HG03342 (cell line): ENCODE results near the gene ACOT11.

Experiments
- ATAC-seq: cut with Tn5 transposase; IDR thresholded peaks from one replicate; pipeline ENCODE4 v1.9.1; 2021; ENCODE audit warnings: mild to moderate bottlenecking, moderate library complexity; ENCODE audit not compliant: unreplicated experiment

Gene ACOT11

DNA sequence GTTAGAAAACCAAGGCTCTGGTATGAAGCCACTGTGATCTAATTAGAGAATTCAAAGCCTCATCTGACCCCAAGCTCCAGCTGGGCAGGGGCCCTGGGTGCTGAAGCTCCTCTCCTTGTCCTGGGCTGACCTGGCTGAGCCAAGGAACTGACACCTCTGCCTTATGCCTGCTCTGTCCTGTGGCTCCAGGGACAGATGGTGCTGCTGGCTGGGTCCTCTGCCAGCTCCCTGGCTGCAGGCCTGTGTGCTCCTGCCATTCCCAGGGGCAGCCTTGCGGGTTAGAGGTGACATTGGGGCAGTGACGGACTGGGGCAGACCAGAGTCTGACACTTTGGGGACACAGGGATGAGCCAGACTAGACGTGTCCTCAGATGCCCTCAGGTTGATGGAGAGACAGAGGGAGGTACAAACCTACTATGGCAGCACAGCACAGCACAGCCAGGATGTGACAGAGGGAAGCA is 11.8 kb downstream of the ACOT11 start:
- ATAC-seq, result no peak

DNA sequence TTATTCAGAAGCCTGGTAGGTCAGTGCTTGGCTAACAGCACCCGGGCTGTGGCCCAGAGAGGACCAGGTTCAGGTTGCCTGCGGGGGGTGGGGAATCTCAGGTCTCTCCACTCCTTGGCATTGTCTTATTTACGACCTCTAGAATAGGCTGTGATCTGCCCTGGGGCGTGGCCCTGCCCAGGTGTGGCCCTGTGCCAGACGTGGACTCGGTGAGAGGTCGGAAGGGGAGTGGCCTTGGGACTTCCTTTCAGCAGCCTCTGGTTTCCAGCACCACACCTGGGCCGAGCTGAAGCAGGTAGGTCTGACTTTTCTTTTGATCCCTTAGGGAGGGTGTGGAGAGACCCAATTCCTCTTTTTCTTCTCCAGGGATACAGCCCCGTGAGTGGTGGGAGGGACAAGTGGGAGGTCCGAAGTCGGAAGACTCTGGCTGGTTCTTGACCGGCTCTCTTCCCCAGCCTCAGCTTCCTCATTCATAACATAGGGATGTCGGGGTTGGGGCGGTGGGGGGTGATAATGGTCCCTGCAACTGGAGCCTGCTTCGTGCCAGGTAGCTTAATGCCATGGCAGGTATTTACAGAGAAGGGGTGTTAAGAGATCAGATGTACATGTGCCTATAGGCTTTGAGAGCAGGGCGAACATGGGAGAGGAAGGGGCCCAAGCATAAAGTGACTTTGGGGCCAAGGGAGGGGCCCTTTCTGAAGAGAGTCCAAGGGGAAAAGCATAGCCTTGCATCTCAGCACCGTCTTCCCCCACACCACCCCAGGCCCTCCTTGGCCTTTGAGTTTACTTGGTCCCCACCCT is 16.5 kb downstream of the ACOT11 start:
- ATAC-seq, result no peak

DNA sequence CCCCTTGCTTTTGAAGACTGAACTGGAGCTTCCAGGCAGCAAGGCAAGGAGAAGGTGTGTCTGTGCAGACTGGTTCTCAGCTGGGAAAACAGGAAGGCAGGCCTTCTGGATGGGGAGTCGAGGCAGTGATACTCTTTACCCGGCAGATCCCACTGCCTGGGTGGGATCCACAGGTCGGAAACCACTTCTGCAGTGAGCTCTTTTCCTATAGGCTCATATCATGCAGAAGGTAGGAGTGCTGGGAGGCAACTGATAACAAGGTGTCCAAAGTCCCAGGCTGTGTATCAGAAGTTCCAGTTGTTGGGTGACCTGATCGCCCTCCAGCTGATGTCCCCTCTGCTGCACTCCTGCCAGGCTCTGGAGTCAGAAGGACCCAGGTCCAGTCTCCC is 17.1 kb downstream of the ACOT11 start:
- ATAC-seq, result no peak

DNA sequence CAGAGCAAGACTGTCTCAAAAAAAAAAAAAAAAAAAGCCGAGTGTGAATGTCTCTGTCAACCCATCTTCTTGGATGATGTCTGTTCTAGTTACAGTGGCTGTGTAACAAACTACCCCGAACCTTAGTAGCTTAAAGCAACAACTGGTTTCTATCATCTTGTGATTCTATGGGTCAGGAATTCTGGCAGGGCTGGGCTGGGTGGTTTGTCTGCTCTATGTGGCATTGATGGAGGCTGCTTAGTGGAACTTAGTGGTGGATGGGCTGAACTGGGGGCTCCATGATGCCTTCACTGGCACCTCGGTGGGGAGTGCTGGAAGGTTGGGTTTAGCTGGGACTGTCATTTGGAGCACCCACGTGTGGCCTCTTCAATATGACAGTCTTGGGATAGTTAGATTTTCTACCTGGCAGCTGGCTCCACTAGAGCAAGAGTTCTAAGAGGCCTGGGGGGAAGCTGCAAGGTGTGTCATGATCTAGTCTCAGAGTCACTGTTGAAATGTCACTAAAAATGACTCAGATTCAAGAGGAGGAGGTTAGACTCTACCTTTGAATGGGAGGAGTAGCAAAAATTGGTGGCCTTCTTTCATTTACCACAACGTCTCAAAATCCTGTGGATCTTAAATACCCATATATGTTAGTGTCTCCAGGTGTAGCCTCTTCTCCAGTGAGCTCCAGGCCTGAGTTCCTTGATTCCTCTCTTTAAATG is 18.6 kb downstream of the ACOT11 start:
- ATAC-seq, result no peak

- no peak for ATAC-seq
Observed at GRCh38 chr1:54567961-54568360, 19.9 kb downstream of the ACOT11 start.

DNA sequence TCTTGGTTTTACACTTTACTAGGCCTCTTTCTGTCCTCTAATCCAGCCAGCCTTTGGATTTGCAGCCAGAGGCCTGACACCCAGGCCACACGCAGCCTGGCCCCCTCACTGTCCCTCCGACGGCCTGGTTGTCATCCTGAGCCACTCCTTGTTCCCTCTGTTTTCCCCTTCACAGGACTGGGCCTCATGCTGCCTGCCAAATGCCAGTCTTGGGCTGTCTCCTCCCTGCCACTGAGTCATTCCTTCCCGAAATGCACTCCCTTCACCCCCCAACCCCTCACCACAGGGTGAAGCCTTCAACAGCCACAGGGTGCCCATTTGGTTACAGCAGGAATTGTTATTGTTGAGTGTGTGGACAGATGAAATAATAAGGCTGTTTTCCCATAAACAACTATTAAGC is 21.3 kb downstream of the ACOT11 start:
- ATAC-seq, result no peak

DNA sequence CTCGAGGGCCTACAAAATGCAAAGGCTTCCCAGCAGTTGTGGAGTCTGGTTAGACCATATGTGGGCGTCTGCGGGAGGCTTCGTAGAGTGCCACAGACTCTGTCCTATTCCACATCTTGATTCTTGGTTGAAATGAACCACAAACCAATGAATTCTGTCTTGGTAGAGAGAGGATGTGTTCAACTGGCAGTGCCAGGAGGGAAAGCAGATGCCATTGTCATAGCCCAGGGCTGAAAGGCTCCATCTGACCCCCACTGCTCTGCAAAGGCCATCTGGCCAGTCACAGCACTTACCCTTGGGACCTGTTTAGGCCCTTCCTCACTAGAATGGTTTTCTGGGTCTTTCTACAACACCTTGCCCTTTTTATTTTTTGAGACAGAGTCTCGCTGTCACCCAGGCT is 22.1 kb downstream of the ACOT11 start:
- no peak for ATAC-seq

GRCh38 chr1:54571326-54571725 is 23.3 kb downstream of the ACOT11 start:
- no peak for ATAC-seq

- ATAC-seq, result no peak
Observed at GRCh38 chr1:54571803-54572541, 23.9 kb downstream of the ACOT11 start.

DNA sequence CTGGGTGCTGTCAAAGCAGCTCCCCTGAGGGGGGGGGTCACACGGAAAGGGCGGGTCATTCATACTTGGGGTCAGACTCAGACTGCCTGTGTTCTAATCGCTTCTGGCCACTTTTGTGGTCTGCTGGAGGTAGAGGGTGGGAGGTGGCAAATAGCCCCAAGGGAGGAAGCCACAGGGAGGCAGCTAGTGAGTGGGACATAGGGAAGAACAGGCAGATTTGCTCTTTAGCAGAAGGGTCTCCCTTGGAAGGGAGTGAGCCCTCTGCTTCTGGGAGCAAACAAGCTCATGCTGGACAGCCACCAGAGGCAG is 24.5 kb downstream of the ACOT11 start:
- ATAC-seq, result no peak

GRCh38 chr1:54574158-54574778 is 26.2 kb downstream of the ACOT11 start:
- no peak for ATAC-seq

GRCh38 chr1:54575161-54575560 is 27.1 kb downstream of the ACOT11 start:
- ATAC-seq, result no peak

DNA sequence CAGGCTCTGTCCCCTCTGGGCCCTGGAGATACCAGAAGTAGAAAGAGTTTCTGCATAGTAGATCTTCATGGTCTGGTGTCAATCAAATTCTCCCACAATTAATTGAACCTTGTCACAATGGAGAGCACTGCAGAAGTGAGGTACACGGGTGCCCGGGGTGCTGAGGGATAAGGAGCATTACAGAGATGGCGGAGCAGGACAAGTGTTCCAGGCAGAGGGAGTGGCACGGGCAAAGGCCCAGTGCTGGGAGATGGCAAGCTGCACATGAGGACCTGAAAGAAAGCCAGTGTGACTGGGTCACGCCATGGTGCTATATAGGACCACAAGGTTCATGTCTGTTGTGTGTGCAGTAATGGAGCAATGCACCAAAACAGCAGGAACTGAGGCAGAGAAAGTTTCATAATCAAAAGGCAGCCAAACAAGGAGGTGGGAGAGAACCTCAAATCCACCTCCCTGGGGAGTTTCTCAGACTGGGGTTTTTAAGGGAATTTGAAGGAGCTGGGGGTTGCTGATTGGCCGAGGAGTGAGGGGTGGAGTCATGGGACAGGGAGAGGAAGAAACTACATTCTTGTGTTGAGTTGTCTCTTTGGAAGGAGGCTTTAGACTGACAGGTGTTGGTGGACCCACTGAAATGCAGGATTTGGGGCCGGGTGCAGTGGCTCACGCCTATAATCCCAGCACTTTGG is 27.7 kb downstream of the ACOT11 start:
- ATAC-seq, result no peak

DNA sequence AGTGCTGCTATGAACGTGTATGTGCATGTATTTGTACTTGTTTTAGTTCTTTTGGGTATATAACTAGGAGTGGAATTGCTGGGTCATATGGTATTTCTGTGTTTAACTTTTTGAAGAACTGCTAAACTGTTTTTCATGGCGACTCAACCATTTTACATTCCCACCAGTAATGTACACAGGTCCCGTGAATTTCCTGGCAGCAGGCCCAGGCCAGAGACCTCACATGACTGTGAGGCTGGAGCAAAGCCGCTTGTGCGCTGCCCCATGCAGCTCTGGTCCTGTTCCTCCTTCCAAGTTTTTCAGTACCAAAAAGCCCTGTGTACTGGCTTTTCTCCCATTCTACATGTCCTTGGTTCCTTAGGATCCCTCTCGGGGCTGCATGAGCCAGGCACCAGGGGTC is 29.6 kb downstream of the ACOT11 start:
- ATAC-seq, result no peak

DNA sequence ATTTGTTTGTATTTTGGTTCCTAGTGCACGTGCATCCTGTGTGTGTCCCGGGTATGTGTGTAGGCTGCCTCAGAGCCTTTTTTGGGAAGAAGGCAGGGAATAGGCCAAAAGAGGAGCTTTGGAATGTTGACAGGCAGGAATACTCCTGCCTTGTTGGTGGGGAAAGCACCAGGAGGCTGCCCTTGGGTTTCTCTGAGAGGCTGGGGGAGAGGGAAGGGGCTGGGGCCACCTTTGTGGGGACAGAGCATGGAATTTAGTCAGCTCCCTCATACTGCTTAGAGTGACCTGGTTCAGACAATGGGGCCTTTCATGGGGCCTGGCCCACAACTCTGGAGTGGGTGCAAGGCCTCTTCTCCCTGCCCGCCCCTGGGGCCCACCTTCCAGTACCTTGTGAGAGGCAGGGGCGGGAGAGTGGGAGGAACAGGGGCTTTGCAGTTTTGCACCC is 31.3 kb downstream of the ACOT11 start:
- ATAC-seq, result no peak

GRCh38 chr1:54580856-54581550 is 33.0 kb downstream of the ACOT11 start:
- ATAC-seq, result no peak

DNA sequence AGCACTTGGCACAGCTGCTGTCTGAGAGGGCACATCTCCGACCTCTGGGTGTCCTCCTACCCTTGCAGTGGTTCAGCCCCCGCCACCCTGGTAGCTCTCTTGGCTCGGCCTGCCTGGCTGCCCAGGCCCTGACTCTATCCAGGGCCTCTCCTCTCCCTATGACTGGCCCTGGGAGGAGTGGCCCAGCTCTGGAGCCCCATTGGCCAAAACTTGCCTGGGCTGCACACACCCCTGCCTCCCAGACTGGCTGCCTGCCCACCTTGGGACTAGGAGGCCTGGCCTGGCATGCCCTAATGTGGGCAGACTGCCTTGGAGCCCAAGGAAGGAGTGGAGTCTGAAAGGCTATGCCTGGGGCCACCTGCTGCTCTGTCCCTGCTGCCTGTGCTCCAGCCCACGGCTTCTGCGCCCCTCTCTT is 33.6 kb downstream of the ACOT11 start:
- no peak for ATAC-seq

- no peak for ATAC-seq
Observed at GRCh38 chr1:54582566-54583306, 34.7 kb downstream of the ACOT11 start.

DNA sequence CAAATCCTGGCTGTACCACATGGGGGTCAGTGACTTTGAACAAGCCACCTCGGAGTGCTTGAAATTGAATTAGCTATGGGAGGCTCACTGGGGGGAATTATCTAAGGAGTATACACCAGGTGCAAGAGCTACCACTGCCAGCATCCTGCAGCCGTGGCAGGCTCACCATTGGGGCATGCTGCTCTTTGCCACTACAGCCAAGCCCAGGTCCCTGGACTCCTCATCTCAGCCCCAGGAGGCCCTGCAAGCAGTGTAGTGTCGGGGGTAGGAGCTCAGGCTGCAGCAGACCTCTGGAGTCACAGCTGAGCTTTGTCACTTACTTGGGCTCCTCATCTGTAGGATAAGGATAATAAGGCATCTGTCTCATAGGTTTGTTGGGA is 35.3 kb downstream of the ACOT11 start:
- ATAC-seq, result no peak

- ATAC-seq, result no peak
Observed at GRCh38 chr1:54583871-54584270, 35.8 kb downstream of the ACOT11 start.
